HCT116 (cell line): ENCODE data around the gene KRT82. TPM values are rescaled to one million over a fixed set of nuclear protein-coding genes. Genes with fewer than 3 reads are reported as not detected.

Experiments
- ATAC-seq: fragments of 200-7000 bp; cut with Tn5 transposase; 2 replicates; pipeline ENCODE4 v1.9.1; 2020; ENCODE audit warnings: mild to moderate bottlenecking, moderate library complexity
- BruUV-seq: library from RNA; stranded (reverse); fragments of 400-500 nt; replicated peaks from 2 replicates; lab custom pipeline; 2021; lab: Mats Ljungman, UMichigan
- CTCF ChIA-PET: fragments of 300-600 bp; sonication (Branson Sonifier 250); formaldehyde crosslinking; loops from one replicate; lab custom pipeline; 2021; ENCODE audit warnings: antibody characterized with exemption; lab: Charles Lee
- POLR2A ChIA-PET: fragments of 300-600, 350-600 bp; sonication (Branson Sonifier 250); formaldehyde crosslinking; loops from one replicate; lab custom pipeline; 2021; ENCODE audit warnings: antibody characterized with exemption; lab: Charles Lee
- RAD21 ChIA-PET, 2 experiments: fragments of 300-600 bp; sonication (Branson Sonifier 250); formaldehyde crosslinking; loops; one replicate each; lab custom pipeline; 2023; ENCODE audit warnings: low total read pairs in 2 of 2; ENCODE audit not compliant: uncharacterized antibody in 2 of 2, unreplicated experiment in 2 of 2, low non-redundant PET in 1 of 2; lab: Charles Lee
- DNase-seq: peaks from one replicate; pipeline ENCODE4 v3.0.0-alpha.2; 2010; ENCODE audit warnings: low read depth, low spot score
- H2AFZ ChIP-seq: fragments of 200-600 bp; shearing (Covaris generic), sonication (generic); 2 replicates; pipeline ENCODE4 v1.6.1; 2017; ENCODE audit warnings: low read depth, mixed run types, mixed read lengths, antibody characterized with exemption, low read length; ENCODE audit not compliant: poor library complexity, severe bottlenecking
- H3K27ac ChIP-seq: 2 replicates; pipeline ENCODE4 v1.5.1; 2012; ENCODE audit warnings: low read depth, low read length
- H3K27me3 ChIP-seq: fragments of 200-600 bp; sonication (generic); 2 replicates; pipeline ENCODE4 v1.6.1; 2016; ENCODE audit warnings: mixed run types, low read length, mixed read lengths; ENCODE audit not compliant: insufficient read depth
- H3K36me3 ChIP-seq, 2 experiments: fragments of 200-500 bp in 1 of 2; fragments of 200-600 bp in 1 of 2; sonication (Bioruptor generic) in 1 of 2; sonication (generic) in 1 of 2; 2 replicates each; pipeline versions ENCODE4 v1.5.1 to v1.6.1; 2014 to 2016; ENCODE audit warnings: low read length in 2 of 2, inconsistent platforms in 1 of 2, mixed read lengths in 1 of 2, mixed run types in 1 of 2; ENCODE audit not compliant: insufficient read depth in 2 of 2, control insufficient read depth in 1 of 2
- H3K4me1 ChIP-seq, 2 experiments: fragments of 200-600 bp in 1 of 2; sonication (generic) in 1 of 2; 2 replicates each; pipeline versions ENCODE4 v1.5.1 to v1.6.1; 2012 to 2017; ENCODE audit warnings: low read length in 2 of 2, inconsistent platforms in 1 of 2, mild to moderate bottlenecking in 1 of 2, mixed read lengths in 1 of 2, mixed run types in 1 of 2, moderate library complexity in 1 of 2; ENCODE audit not compliant: insufficient read depth in 2 of 2, control insufficient read depth in 1 of 2
- H3K4me2 ChIP-seq: fragments of 200-600 bp; sonication (generic); 2 replicates; pipeline ENCODE4 v1.6.1; 2017; ENCODE audit warnings: mixed run types, low read length, mixed read lengths
- H3K4me3 ChIP-seq, 2 experiments: fragments of 200-600 bp in 1 of 2; sonication (generic) in 1 of 2; replicated peaks in 1 of 2; 2 replicates each; pipeline ENCODE4 v1.5.1; 2011 to 2016; ENCODE audit warnings: low read length in 2 of 2, control low read depth in 1 of 2, low read depth in 1 of 2, mild to moderate bottlenecking in 1 of 2, mixed read lengths in 1 of 2, mixed run types in 1 of 2
- H3K79me2 ChIP-seq: fragments of 200-600 bp; sonication (generic); 2 replicates; pipeline ENCODE4 v1.6.1; 2017; ENCODE audit warnings: mild to moderate bottlenecking, mixed run types, low read length, moderate library complexity, mixed read lengths; ENCODE audit not compliant: insufficient read depth
- H3K9ac ChIP-seq: fragments of 200-600 bp; sonication (generic); 2 replicates; pipeline ENCODE4 v1.6.1; 2016; ENCODE audit warnings: low read length, mixed read lengths
- H3K9me2 ChIP-seq: fragments of 200-600 bp; sonication (generic), shearing (Covaris generic); 2 replicates; pipeline ENCODE4 v1.6.1; 2017; ENCODE audit warnings: mixed run types, mild to moderate bottlenecking, moderate library complexity; ENCODE audit not compliant: insufficient read depth
- H3K9me3 ChIP-seq, 2 experiments: fragments of 200-500 bp in 1 of 2; fragments of 200-600 bp in 1 of 2; sonication (Bioruptor generic) in 1 of 2; sonication (generic) in 1 of 2; 2 replicates each; pipeline ENCODE4 v1.6.1; 2014 to 2017; ENCODE audit warnings: low read length in 2 of 2, mixed read lengths in 2 of 2, inconsistent platforms in 1 of 2, low read depth in 1 of 2, mild to moderate bottlenecking in 1 of 2, mixed run types in 1 of 2, moderate library complexity in 1 of 2; ENCODE audit not compliant: control insufficient read depth in 1 of 2, insufficient read depth in 1 of 2
- H4K20me1 ChIP-seq: fragments of 200-600 bp; sonication (generic), shearing (Covaris generic); 2 replicates; pipeline ENCODE4 v1.6.1; 2017; ENCODE audit warnings: mixed run types, mild to moderate bottlenecking, moderate library complexity; ENCODE audit not compliant: insufficient read depth
- FOSL1 ChIP-seq: IDR thresholded peaks from 2 replicates; pipeline ENCODE4 v1.6.1; 2012; ENCODE audit warnings: low read depth
- MAX ChIP-seq: IDR thresholded peaks from 2 replicates; pipeline ENCODE4 v1.6.1; 2012
- TCF7L2 ChIP-seq: IDR thresholded peaks from 2 replicates; pipeline ENCODE4 v1.7.0; 2011; ENCODE audit warnings: borderline replicate concordance, inconsistent platforms; ENCODE audit not compliant: insufficient read depth, insufficient read length; ENCODE audit errors: extremely low read depth
- ZNF274 ChIP-seq: fragments of 200-500 bp; sonication (Bioruptor generic); IDR thresholded peaks from 2 replicates; pipeline ENCODE4 v1.6.1; 2014; ENCODE audit warnings: mild to moderate bottlenecking, low read depth, low read length, inconsistent platforms
- intact Hi-C: fragments of 100-400 bp; cut with micrococcal nuclease; formaldehyde crosslinking; loops from 2 replicates; pipeline ENCODE4 v1.10.0; 2022
- total RNA-seq: library from RNA; stranded (reverse); gene quantifications from one replicate; pipeline ENCODE4 v1.2.1, GENCODE V29; 2021; ENCODE audit not compliant: unreplicated experiment

KRT82 gene
- total RNA-seq, 1 experiment from 2014 or later = not detected

GRCh38 chr12:52439845-52440244, 33.7 kb upstream of the KRT82 start:
- Histone ChIP-seq H3K79me2 (no peaks in the 10 kb centered on the region), H3K4me1 (peaks cover 28 to 92% of the 10 kb centered on the region in 2 experiments), H3K27me3 (no peaks in the 10 kb centered on the region), H2AFZ (no peak overlapping the region), H3K27ac (no peak overlapping the region), H3K36me3 (no peaks in the 10 kb centered on the region), H3K4me2 (peak overlapping the region; percentile 55), H3K9ac (peak overlapping the region; percentile 26), H3K9me3 (no peaks in the 10 kb centered on the region), H3K4me3 (no peak overlapping the region; a peak in 1 of 4 replicates), H3K9me2 (no peaks in the 10 kb centered on the region), H4K20me1 (no peaks in the 10 kb centered on the region)
- DNase-seq (no peak), ATAC-seq (0 out of 2 replicates have a peak, but pooled peaks have one; percentile 23)
- RAD21 ChIA-PET = no interaction called here
- BruUV-seq = no TSS peak
- POLR2A ChIA-PET = no interaction called here
- TF ChIP-seq TCF7L2 = no peak
- peak; percentile 72 for TF ChIP-seq MAX
- peak; percentile 72 for TF ChIP-seq FOSL1
- intact Hi-C loops = no loop called here
- CTCF ChIA-PET = interaction anchor here (1.5 kb wide), 1 partner anchor 32 kb away, joined by 3 read pairs; no protein-coding TSS in a partner anchor

- no peak overlapping the region for H2AFZ ChIP-seq
- peak overlapping the region; percentile 55 for H3K4me2 ChIP-seq
- no peaks in the 10 kb centered on the region for H3K36me3 ChIP-seq
- H3K9me2 ChIP-seq = no peaks in the 10 kb centered on the region
- H3K79me2 ChIP-seq = no peaks in the 10 kb centered on the region
- H3K9me3 ChIP-seq = no peaks in the 10 kb centered on the region
- ChIA-PET RAD21 (no interaction called here), POLR2A (no interaction called here), CTCF (interaction anchor here (1.5 kb wide), 1 partner anchor 31 kb away, joined by 3 read pairs; no protein-coding TSS in a partner anchor)
- H3K4me1 ChIP-seq = peaks cover 28 to 90% of the 10 kb centered on the region in 2 experiments
- H3K9ac ChIP-seq = peak overlapping the region; percentile 26; the same call in 1 of the 2 replicates
- no TSS peak for BruUV-seq
- intact Hi-C loops = no loop called here
- TF ChIP-seq ZNF274 = no peak
- no peak for TF ChIP-seq TCF7L2
- H3K27me3 ChIP-seq = no peaks in the 10 kb centered on the region
- DNase-seq = no peak
- no peak overlapping the region for H3K27ac ChIP-seq
- no peaks in the 10 kb centered on the region for H4K20me1 ChIP-seq
- no peak for ATAC-seq
- H3K4me3 ChIP-seq = no peak overlapping the region; a peak in 1 of 4 replicates
These were observed 33.3 kb upstream of the KRT82 start for GRCh38 chr12:52439420-52439819.
